ENCODE measurements around the gene SLC1A2.

Gene SLC1A2

GRCh38 chr11:35293035-35293434 lies 126.3 kb downstream of the SLC1A2 start:
- no peaks in the 10 kb centered on the region for H3K9me3 Mint-ChIP-seq
- no peaks in the 10 kb centered on the region for H3K36me3 Mint-ChIP-seq (ENCODE audit: low read depth)
- H3K4me1 Mint-ChIP-seq (ENCODE audit: low read depth), result peaks cover 33% of the 10 kb centered on the region
- H3K27ac Mint-ChIP-seq, result peak overlapping the region; percentile 46
- no peak overlapping the region for H3K4me3 Mint-ChIP-seq
- intact Hi-C loops (cut with micrococcal nuclease), result no loop called here
- H3K27me3 Mint-ChIP-seq, result no peaks in the 10 kb centered on the region

GRCh38 chr11:35292279-35292678 lies 127.1 kb downstream of the SLC1A2 start:
- H3K4me1 Mint-ChIP-seq (ENCODE audit: low read depth), result peaks cover 28% of the 10 kb centered on the region
- H3K27ac Mint-ChIP-seq, result peak overlapping the region; percentile 58
- H3K27me3 Mint-ChIP-seq, result no peaks in the 10 kb centered on the region
- H3K4me3 Mint-ChIP-seq, result no peak overlapping the region
- intact Hi-C loops (cut with micrococcal nuclease), result no loop called here
- no peaks in the 10 kb centered on the region for H3K36me3 Mint-ChIP-seq (ENCODE audit: low read depth)
- H3K9me3 Mint-ChIP-seq, result no peaks in the 10 kb centered on the region

- H3K4me1 Mint-ChIP-seq (ENCODE audit: low read depth), result peaks cover 25% of the 10 kb centered on the region
- intact Hi-C loops (cut with micrococcal nuclease), result no loop called here
- no peak overlapping the region for H3K4me3 Mint-ChIP-seq
- no peaks in the 10 kb centered on the region for H3K9me3 Mint-ChIP-seq
- no peak overlapping the region for H3K27ac Mint-ChIP-seq
- H3K36me3 Mint-ChIP-seq (ENCODE audit: low read depth), result no peaks in the 10 kb centered on the region
- H3K27me3 Mint-ChIP-seq, result no peaks in the 10 kb centered on the region
Measured at GRCh38 chr11:35290876-35291275, 128.5 kb downstream of the SLC1A2 start.

GRCh38 chr11:35289821-35290220 lies 129.5 kb downstream of the SLC1A2 start:
- H3K4me1 Mint-ChIP-seq (ENCODE audit: low read depth), result peaks cover 25% of the 10 kb centered on the region
- no peaks in the 10 kb centered on the region for H3K9me3 Mint-ChIP-seq

GRCh38 chr11:35288817-35289541 lies 130.4 kb downstream of the SLC1A2 start:
- intact Hi-C loops (cut with micrococcal nuclease), result no loop called here
- H3K27me3 Mint-ChIP-seq, result no peaks in the 10 kb centered on the region
- H3K4me1 Mint-ChIP-seq (ENCODE audit: low read depth), result peaks cover 25% of the 10 kb centered on the region
- no peaks in the 10 kb centered on the region for H3K9me3 Mint-ChIP-seq
- H3K4me3 Mint-ChIP-seq, result peak overlapping the region; percentile 17
- H3K36me3 Mint-ChIP-seq (ENCODE audit: low read depth), result no peaks in the 10 kb centered on the region
- H3K27ac Mint-ChIP-seq, result peak overlapping the region; percentile 75

More at GRCh38 chr11:35289821-35290220, 129.5 kb downstream of the SLC1A2 start:
- H3K36me3 Mint-ChIP-seq (ENCODE audit: low read depth), result no peaks in the 10 kb centered on the region
- no peak overlapping the region for H3K4me3 Mint-ChIP-seq
- intact Hi-C loops (cut with micrococcal nuclease), result no loop called here
- H3K27ac Mint-ChIP-seq, result peak overlapping the region; percentile 35
- no peaks in the 10 kb centered on the region for H3K27me3 Mint-ChIP-seq

GRCh38 chr11:35288309-35288708 lies 131.0 kb downstream of the SLC1A2 start:
- H3K9me3 Mint-ChIP-seq, result no peaks in the 10 kb centered on the region
- intact Hi-C loops (cut with micrococcal nuclease), result no loop called here

GRCh38 chr11:35287344-35287890 lies 131.9 kb downstream of the SLC1A2 start:
- H3K36me3 Mint-ChIP-seq (ENCODE audit: low read depth), result no peaks in the 10 kb centered on the region
- H3K27ac Mint-ChIP-seq, result no peak overlapping the region
- intact Hi-C loops (cut with micrococcal nuclease), result no loop called here
- no peaks in the 10 kb centered on the region for H3K27me3 Mint-ChIP-seq
- peaks cover 18% of the 10 kb centered on the region for H3K4me1 Mint-ChIP-seq (ENCODE audit: low read depth)
- no peaks in the 10 kb centered on the region for H3K9me3 Mint-ChIP-seq
- H3K4me3 Mint-ChIP-seq, result no peak overlapping the region

More at GRCh38 chr11:35288309-35288708, 131.0 kb downstream of the SLC1A2 start:
- Mint-ChIP-seq H3K27me3 (no peaks in the 10 kb centered on the region), H3K27ac (no peak overlapping the region), H3K4me1 (ENCODE audit: low read depth) (peaks cover 20% of the 10 kb centered on the region), H3K4me3 (no peak overlapping the region), H3K36me3 (ENCODE audit: low read depth) (no peaks in the 10 kb centered on the region)

- Mint-ChIP-seq H3K27me3 (no peaks in the 10 kb centered on the region), H3K4me3 (no peak overlapping the region), H3K27ac (no peak overlapping the region), H3K9me3 (no peaks in the 10 kb centered on the region), H3K4me1 (ENCODE audit: low read depth) (peaks cover 29% of the 10 kb centered on the region), H3K36me3 (ENCODE audit: low read depth) (no peaks in the 10 kb centered on the region)
- intact Hi-C loops (cut with micrococcal nuclease), result no loop called here
Measured at GRCh38 chr11:35286126-35286525, 133.2 kb downstream of the SLC1A2 start.

GRCh38 chr11:35285471-35285870 lies 133.9 kb downstream of the SLC1A2 start:
- no peak overlapping the region for H3K27ac Mint-ChIP-seq
- peaks cover 33% of the 10 kb centered on the region for H3K4me1 Mint-ChIP-seq (ENCODE audit: low read depth)
- no peaks in the 10 kb centered on the region for H3K36me3 Mint-ChIP-seq (ENCODE audit: low read depth)
- H3K27me3 Mint-ChIP-seq, result no peaks in the 10 kb centered on the region
- intact Hi-C loops (cut with micrococcal nuclease), result no loop called here
- no peaks in the 10 kb centered on the region for H3K9me3 Mint-ChIP-seq
- no peak overlapping the region for H3K4me3 Mint-ChIP-seq

GRCh38 chr11:35282221-35282882 lies 137.0 kb downstream of the SLC1A2 start:
- Mint-ChIP-seq H3K9me3 (no peaks in the 10 kb centered on the region), H3K36me3 (ENCODE audit: low read depth) (no peaks in the 10 kb centered on the region), H3K27ac (peak overlapping the region; percentile 37), H3K4me3 (no peak overlapping the region), H3K4me1 (ENCODE audit: low read depth) (peaks cover 37% of the 10 kb centered on the region), H3K27me3 (no peaks in the 10 kb centered on the region)
- intact Hi-C loops (cut with micrococcal nuclease), result no loop called here

- no peaks in the 10 kb centered on the region for H3K27me3 Mint-ChIP-seq
- H3K27ac Mint-ChIP-seq, result peak overlapping the region; percentile 49
- no peaks in the 10 kb centered on the region for H3K36me3 Mint-ChIP-seq (ENCODE audit: low read depth)
- intact Hi-C loops (cut with micrococcal nuclease), result no loop called here
- peaks cover 40% of the 10 kb centered on the region for H3K4me1 Mint-ChIP-seq (ENCODE audit: low read depth)
- no peaks in the 10 kb centered on the region for H3K9me3 Mint-ChIP-seq
- H3K4me3 Mint-ChIP-seq, result no peak overlapping the region
Measured at GRCh38 chr11:35281169-35281688, 138.1 kb downstream of the SLC1A2 start.

- no peaks in the 10 kb centered on the region for H3K9me3 Mint-ChIP-seq
- peaks cover 45% of the 10 kb centered on the region for H3K4me1 Mint-ChIP-seq (ENCODE audit: low read depth)
- H3K4me3 Mint-ChIP-seq, result no peak overlapping the region
- H3K27ac Mint-ChIP-seq, result peak overlapping the region; percentile 49
- intact Hi-C loops (cut with micrococcal nuclease), result no loop called here
- H3K27me3 Mint-ChIP-seq, result no peaks in the 10 kb centered on the region
- no peaks in the 10 kb centered on the region for H3K36me3 Mint-ChIP-seq (ENCODE audit: low read depth)
Measured at GRCh38 chr11:35280727-35281126, 138.6 kb downstream of the SLC1A2 start.

- H3K36me3 Mint-ChIP-seq (ENCODE audit: low read depth), result no peaks in the 10 kb centered on the region
- no peaks in the 10 kb centered on the region for H3K9me3 Mint-ChIP-seq
- H3K4me3 Mint-ChIP-seq, result no peak overlapping the region
- H3K27ac Mint-ChIP-seq, result no peak overlapping the region
- H3K4me1 Mint-ChIP-seq (ENCODE audit: low read depth), result peaks cover 66% of the 10 kb centered on the region
- no peaks in the 10 kb centered on the region for H3K27me3 Mint-ChIP-seq
- intact Hi-C loops (cut with micrococcal nuclease), result no loop called here
Measured at GRCh38 chr11:35277827-35278226, 141.5 kb downstream of the SLC1A2 start.

GRCh38 chr11:35276396-35277145 lies 142.8 kb downstream of the SLC1A2 start:
- intact Hi-C loops (cut with micrococcal nuclease), result no loop called here
- Mint-ChIP-seq H3K27me3 (no peaks in the 10 kb centered on the region), H3K9me3 (no peaks in the 10 kb centered on the region), H3K4me3 (no peak overlapping the region), H3K27ac (peak overlapping the region; percentile 7), H3K4me1 (ENCODE audit: low read depth) (peaks cover 66% of the 10 kb centered on the region), H3K36me3 (ENCODE audit: low read depth) (no peaks in the 10 kb centered on the region)

Data from dendritic cell treated with granulocyte-macrophage colony-stimulating factor and Interleukin-4, amounts not matched to agents 40 ng/mL and 50 ng/mL, for 4 days (primary cell).